Measurements from ENCODE around the gene VMP1. TPM values are rescaled to one million over a fixed set of nuclear protein-coding genes. Genes with fewer than 3 reads are reported as not detected.

The VMP1 gene
- total and polyA plus RNA-seq, 2 of the 13 experiments (the other 11 are each of a cell fraction or from before 2014, with no cell fraction given), result 186 to 271 TPM

DNA sequence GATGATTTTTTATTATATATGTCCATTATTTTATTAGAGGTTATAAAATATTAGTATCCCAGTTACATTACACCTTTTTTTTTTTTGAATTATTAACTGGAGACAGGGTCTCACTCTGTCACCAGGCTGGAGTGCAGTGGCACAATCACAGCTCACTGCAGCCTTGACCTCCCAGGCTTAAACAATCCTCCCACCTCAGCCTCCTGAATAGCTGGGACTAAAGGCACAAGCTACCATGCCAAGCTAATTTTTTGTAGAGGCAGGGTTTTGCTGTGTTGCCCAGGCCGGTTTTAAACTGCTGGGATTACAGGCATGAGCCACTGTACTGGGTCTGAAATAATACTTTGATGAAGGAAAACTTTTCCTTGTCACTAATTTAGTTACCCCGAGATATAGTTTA is 63.6 kb downstream of the VMP1 start:
- no peak for ATAC-seq
- Histone ChIP-seq H3K9ac (ENCODE audit: insufficient read depth, low read depth, low read length) (no peak overlapping the region), H3K36me3 (replicated peaks in 1 of 2; ENCODE audit: control insufficient read depth in 1 of 2, insufficient read depth in 2 of 2, low read length in 2 of 2) (peaks cover 7 to 27% of the 10 kb centered on the region in 2 experiments), H2AFZ (ENCODE audit: low read length) (no peak overlapping the region), H3K9me3 (ENCODE audit: low read length) (no peaks in the 10 kb centered on the region), H3K27me3 (ENCODE audit: control insufficient read depth in 1 of 2, insufficient read depth in 2 of 2, low read length in 2 of 2) (no peaks in the 10 kb centered on the region), H3K4me2 (ENCODE audit: low read depth, low read length) (no peak overlapping the region), H3K27ac (ENCODE audit: extremely low read length, insufficient read depth, low read length) (no peak overlapping the region), H4K20me1 (ENCODE audit: insufficient read depth, low read length) (no peaks in the 10 kb centered on the region), H3K79me2 (ENCODE audit: insufficient read depth, low read length) (no peaks in the 10 kb centered on the region), H3K4me1 (ENCODE audit: insufficient read depth, low read length) (peaks cover 26% of the 10 kb centered on the region), H3K4me3 (replicated peaks in 1 of 3; ENCODE audit: insufficient read depth in 1 of 3, low read depth in 2 of 3, low read length in 3 of 3) (no peak overlapping the region)
- DNase-seq (ENCODE audit: low spot score), result no peak
- BruUV-seq (replicated peaks), result no TSS peak
- no peak for FAIRE-seq
- in situ Hi-C loops (cut with HindIII; ENCODE audit: extremely low pct_ligation_motif_present, low pct_unique_long_range_greater_than_20kb), result no loop called here
- ChIA-PET CTCF (ENCODE audit: low intra/inter-chr PET ratio, low total read pairs) (no interaction called here), POLR2A (interaction anchor here (1.7 to 2.3 kb wide), 2 partner anchors 9 to 16 kb away, joined by 7 read pairs; no protein-coding TSS in a partner anchor)
- TF ChIP-seq TMF1 (CRISPR knock-in tag; IDR thresholded peaks at IDR 0.05; ENCODE audit: low read depth) (no peak), ZNF770 (CRISPR knock-in tag; IDR thresholded peaks at IDR 0.05) (peak; percentile 90)
- intact Hi-C loops (cut with micrococcal nuclease; ENCODE audit: unreplicated experiment), result loop anchor here (2.0 kb wide), 1 partner anchor 14 kb away; no protein-coding TSS in a partner anchor
- 94% methylated on average over 2 of the region's 2 CpGs for WGBS (ENCODE audit: low lambda C conversion rate)

GRCh38 chr17:59775786-59776350 is 68.4 kb downstream of the VMP1 start:
- no peak for FAIRE-seq
- no peak overlapping the region for H3K4me2 ChIP-seq (ENCODE audit: low read depth, low read length)
- H3K36me3 ChIP-seq (replicated peaks in 1 of 2; ENCODE audit: control insufficient read depth in 1 of 2, insufficient read depth in 2 of 2, low read length in 2 of 2), result peaks cover 8 to 36% of the 10 kb centered on the region in 2 experiments; a peak in 4 of 5 replicates
- 96% methylated on average over 2 of the region's 2 CpGs for WGBS (ENCODE audit: low lambda C conversion rate)
- H3K27me3 ChIP-seq (ENCODE audit: control insufficient read depth in 1 of 2, insufficient read depth in 2 of 2, low read length in 2 of 2), result no peaks in the 10 kb centered on the region
- H3K4me3 ChIP-seq (replicated peaks in 1 of 3; ENCODE audit: insufficient read depth in 1 of 3, low read depth in 2 of 3, low read length in 3 of 3), result no peak overlapping the region
- intact Hi-C loops (cut with micrococcal nuclease; ENCODE audit: unreplicated experiment), result no loop called here
- POLR2A ChIA-PET, result interaction anchor here (0.9 to 3.6 kb wide), 3 partner anchors 10 to 77 kb away, joined by 3 to 26 read pairs (median 6); no protein-coding TSS in a partner anchor
- H3K27ac ChIP-seq (ENCODE audit: extremely low read length, insufficient read depth, low read length), result no peak overlapping the region
- TF ChIP-seq ZNF121 (CRISPR knock-in tag; IDR thresholded peaks at IDR 0.05) (peak; percentile 79), NCOA2 (CRISPR knock-in tag; IDR thresholded peaks at IDR 0.05) (no peak), ZNF770 (CRISPR knock-in tag; IDR thresholded peaks at IDR 0.05) (0 out of 2 replicates have a peak, but pooled peaks have one; percentile 9), ZNF414 (CRISPR knock-in tag; IDR thresholded peaks at IDR 0.05) (no peak), HMG20B (CRISPR knock-in tag; conservative IDR thresholded peaks at IDR 0.05) (no peak)
- in situ Hi-C loops (cut with HindIII; ENCODE audit: extremely low pct_ligation_motif_present, low pct_unique_long_range_greater_than_20kb), result no loop called here
- no peak overlapping the region for H2AFZ ChIP-seq (ENCODE audit: low read length)
- no TSS peak for BruUV-seq (replicated peaks)
- DNase-seq (ENCODE audit: low spot score), result no peak
- H4K20me1 ChIP-seq (ENCODE audit: insufficient read depth, low read length), result no peaks in the 10 kb centered on the region
- no peaks in the 10 kb centered on the region for H3K79me2 ChIP-seq (ENCODE audit: insufficient read depth, low read length)
- H3K4me1 ChIP-seq (ENCODE audit: insufficient read depth, low read length), result peaks cover 50% of the 10 kb centered on the region
- no peak overlapping the region for H3K9ac ChIP-seq (ENCODE audit: insufficient read depth, low read depth, low read length)
- CTCF ChIA-PET (ENCODE audit: low intra/inter-chr PET ratio, low total read pairs), result no interaction called here
- ATAC-seq, result no peak
- H3K9me3 ChIP-seq (ENCODE audit: low read length), result no peaks in the 10 kb centered on the region
